ENCODE data around the gene SNAPC5.

- TF ChIP-seq CTCF (IDR thresholded peaks at IDR 0.05; ENCODE audit: insufficient read depth, low read depth, low read length) = no peak
- TF ChIP-seq EZH2 (IDR thresholded peaks at IDR 0.05; ENCODE audit: insufficient read depth, low read length) = no peak
Measured at GRCh38 chr15:66482539-66482938, 15.0 kb downstream of the SNAPC5 start.
